Dendritic cell treated with granulocyte-macrophage colony-stimulating factor and Interleukin-4, amounts not matched to agents 40 ng/mL and 50 ng/mL, for 4 days (primary cell): ENCODE data around the gene SNW1.

Experiments used
- H3K27ac Mint-ChIP-seq: one replicate; pipeline ENCODE4 v1.8.0; 2022; ENCODE audit warnings: mild to moderate bottlenecking, mixed read lengths
- H3K27me3 Mint-ChIP-seq: one replicate; pipeline ENCODE4 v1.8.0; 2022; ENCODE audit warnings: mild to moderate bottlenecking, mixed read lengths
- H3K36me3 Mint-ChIP-seq: one replicate; pipeline ENCODE4 v1.8.0; 2022; ENCODE audit warnings: low read depth, mixed read lengths
- H3K4me1 Mint-ChIP-seq: one replicate; pipeline ENCODE4 v1.8.0; 2022; ENCODE audit warnings: low read depth, mixed read lengths
- H3K4me3 Mint-ChIP-seq: one replicate; pipeline ENCODE4 v1.8.0; 2022; ENCODE audit warnings: mild to moderate bottlenecking, moderate library complexity, mixed read lengths
- H3K9me3 Mint-ChIP-seq: one replicate; pipeline ENCODE4 v1.8.0; 2022; ENCODE audit warnings: mixed read lengths
- intact Hi-C: fragments of 100-400 bp; cut with micrococcal nuclease; formaldehyde crosslinking; loops from one replicate; pipeline ENCODE4 v1.15.0; 2022

SNW1 gene

DNA sequence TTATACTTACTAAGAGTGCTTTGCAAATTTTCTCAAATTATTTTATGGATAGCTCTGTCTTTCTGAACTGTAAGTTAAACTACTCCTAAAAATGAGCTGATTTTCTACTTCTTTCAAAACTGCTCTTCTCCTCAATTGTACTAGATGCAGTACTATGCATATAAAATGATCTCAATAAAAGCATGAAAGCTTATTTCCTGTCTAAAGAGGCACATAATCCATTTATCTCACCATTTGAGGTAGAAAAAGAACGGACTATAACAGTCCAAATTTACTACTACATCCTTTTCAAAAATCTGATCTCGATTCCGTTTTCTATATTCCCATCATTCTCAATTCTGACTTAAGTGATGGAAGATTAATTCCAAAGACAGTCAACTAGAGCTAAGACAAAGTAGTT is 38.7 kb downstream of the SNW1 start:
- intact Hi-C loops: no loop called here
- Mint-ChIP-seq H3K27me3 (no peaks in the 10 kb centered on the region), H3K9me3 (no peaks in the 10 kb centered on the region), H3K27ac (no peak overlapping the region), H3K4me3 (no peak overlapping the region), H3K4me1 (no peaks in the 10 kb centered on the region), H3K36me3 (peaks cover 98% of the 10 kb centered on the region)

- Mint-ChIP-seq H3K27me3 (no peaks in the 10 kb centered on the region), H3K9me3 (no peaks in the 10 kb centered on the region), H3K27ac (no peak overlapping the region), H3K36me3 (peaks cover 98% of the 10 kb centered on the region), H3K4me1 (no peaks in the 10 kb centered on the region), H3K4me3 (no peak overlapping the region)
- intact Hi-C loops: no loop called here
Observed at GRCh38 chr14:77721437-77721836, 39.5 kb downstream of the SNW1 start.

- Mint-ChIP-seq H3K9me3 (no peaks in the 10 kb centered on the region), H3K4me3 (no peak overlapping the region), H3K27ac (no peak overlapping the region), H3K36me3 (peaks cover 99% of the 10 kb centered on the region), H3K27me3 (no peaks in the 10 kb centered on the region), H3K4me1 (peaks cover 6% of the 10 kb centered on the region)
- intact Hi-C loops: no loop called here
Observed at GRCh38 chr14:77717608-77718305, 43.2 kb downstream of the SNW1 start.

DNA sequence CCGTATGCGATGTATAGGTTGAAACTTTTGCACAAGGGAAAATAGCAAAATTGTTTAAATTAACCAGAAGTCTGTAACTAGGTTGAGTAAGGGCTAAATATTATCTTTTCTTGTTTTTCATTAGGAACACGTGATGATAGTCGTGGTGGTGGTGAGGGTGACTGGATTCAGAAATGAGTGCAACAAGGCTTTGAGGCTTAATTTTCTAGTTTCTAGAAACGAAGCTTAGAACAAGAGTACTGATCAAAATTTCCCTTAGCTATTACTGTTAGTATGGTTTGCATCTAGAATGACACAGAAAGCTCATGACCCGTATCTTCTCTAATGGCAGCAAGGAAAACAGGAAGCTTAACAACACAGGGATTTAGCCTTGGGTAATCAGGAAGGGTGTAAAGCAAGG is 46.0 kb downstream of the SNW1 start:
- Mint-ChIP-seq H3K27ac (no peak overlapping the region), H3K4me1 (peaks cover 13% of the 10 kb centered on the region), H3K36me3 (peaks cover 97% of the 10 kb centered on the region), H3K27me3 (no peaks in the 10 kb centered on the region), H3K9me3 (no peaks in the 10 kb centered on the region), H3K4me3 (no peak overlapping the region)
- intact Hi-C loops: no loop called here

GRCh38 chr14:77710364-77710763 is 50.6 kb downstream of the SNW1 start:
- Mint-ChIP-seq H3K27me3 (no peaks in the 10 kb centered on the region), H3K4me3 (no peak overlapping the region), H3K9me3 (no peaks in the 10 kb centered on the region), H3K27ac (no peak overlapping the region), H3K36me3 (peaks cover 72% of the 10 kb centered on the region), H3K4me1 (peaks cover 35% of the 10 kb centered on the region)
- intact Hi-C loops: no loop called here

DNA sequence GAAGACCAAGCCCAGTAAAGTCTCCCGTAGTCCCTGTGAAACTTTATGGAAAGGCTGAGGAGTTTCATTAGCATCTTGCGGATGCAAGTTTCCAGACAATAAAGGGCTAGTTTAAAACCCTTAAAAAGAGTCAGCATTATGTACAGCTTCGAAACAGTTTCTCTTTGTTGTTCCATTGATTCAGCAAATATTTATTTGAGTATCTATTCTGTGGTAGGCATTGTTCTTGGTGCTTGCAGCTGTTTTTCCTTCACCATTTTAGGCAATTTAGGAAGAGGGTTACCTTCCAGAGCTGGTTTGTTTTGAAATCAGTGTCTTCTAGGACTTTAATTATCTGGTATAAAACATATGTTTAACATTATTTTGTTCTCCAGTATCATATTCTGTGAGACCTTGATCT is 51.5 kb downstream of the SNW1 start:
- H3K9me3 Mint-ChIP-seq: no peaks in the 10 kb centered on the region
- no peaks in the 10 kb centered on the region for H3K27me3 Mint-ChIP-seq
- no peak overlapping the region for H3K4me3 Mint-ChIP-seq
- H3K36me3 Mint-ChIP-seq: peaks cover 71% of the 10 kb centered on the region
- no peak overlapping the region for H3K27ac Mint-ChIP-seq
- intact Hi-C loops: loop anchor here (2.0 to 5.0 kb wide), 2 partner anchors 51 to 93 kb away; partner anchors contain the start of genes ADCK1 and SNW1
- peaks cover 29% of the 10 kb centered on the region for H3K4me1 Mint-ChIP-seq

- H3K4me3 Mint-ChIP-seq: peak overlapping the region; percentile 82
- intact Hi-C loops: loop anchor here (1.0 to 5.0 kb wide), 3 partner anchors 52 to 251 kb away; partner anchors contain the start of genes ADCK1, SNW1 and VIPAS39
- H3K9me3 Mint-ChIP-seq: no peaks in the 10 kb centered on the region
- H3K27ac Mint-ChIP-seq: peak overlapping the region; percentile 80
- peaks cover 71% of the 10 kb centered on the region for H3K36me3 Mint-ChIP-seq
- no peaks in the 10 kb centered on the region for H3K27me3 Mint-ChIP-seq
- H3K4me1 Mint-ChIP-seq: peaks cover 29% of the 10 kb centered on the region
Observed at GRCh38 chr14:77708749-77709148, 52.2 kb downstream of the SNW1 start.

- H3K36me3 Mint-ChIP-seq: peaks cover 72% of the 10 kb centered on the region
- H3K9me3 Mint-ChIP-seq: no peaks in the 10 kb centered on the region
- intact Hi-C loops: loop anchor here (1.0 to 5.0 kb wide), 3 partner anchors 53 to 251 kb away; partner anchors contain the start of genes ADCK1, SNW1 and VIPAS39
- H3K4me3 Mint-ChIP-seq: peak within 1 kb of the TSS; percentile 82
- H3K4me1 Mint-ChIP-seq: peaks cover 29% of the 10 kb centered on the region
- no peaks in the 10 kb centered on the region for H3K27me3 Mint-ChIP-seq
- H3K27ac Mint-ChIP-seq: peak within 1 kb of the TSS; percentile 80
Observed at GRCh38 chr14:77707724-77708408, 53.1 kb downstream of the SNW1 start, which contains the start of the genes ALKBH1 and SLIRP. Gene ALKBH1 (minus strand): TSS chr14:77708023. CDS start chr14:77708004, 19 bp downstream. Gene SLIRP (plus strand): TSS chr14:77708103. CDS start chr14:77708112, 9 bp downstream.

DNA sequence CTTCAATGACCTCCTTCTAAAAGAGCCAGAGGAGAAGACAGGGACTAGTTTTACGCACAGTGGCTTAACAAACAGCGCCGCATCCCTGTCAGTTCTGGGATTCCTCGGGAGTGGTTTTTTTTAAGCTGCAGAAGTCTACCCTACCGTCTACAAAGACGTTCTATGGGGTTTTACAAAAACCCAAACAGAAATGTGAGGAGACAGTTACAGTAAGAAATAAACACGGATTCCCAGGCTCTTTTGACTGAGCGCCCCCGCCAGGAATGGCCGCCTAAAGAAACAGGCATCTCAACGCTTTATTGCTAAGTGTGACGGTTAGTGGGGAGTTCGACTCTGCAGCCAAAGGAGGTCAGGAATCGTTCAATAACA is 53.6 kb downstream of the SNW1 start:
- peak overlapping the region; percentile 80 for H3K27ac Mint-ChIP-seq
- peaks cover 72% of the 10 kb centered on the region for H3K36me3 Mint-ChIP-seq

GRCh38 chr14:77691259-77691658 is 69.7 kb downstream of the SNW1 start:
- Mint-ChIP-seq H3K27me3 (no peaks in the 10 kb centered on the region), H3K9me3 (no peaks in the 10 kb centered on the region), H3K36me3 (peaks cover 88% of the 10 kb centered on the region), H3K4me3 (no peak overlapping the region), H3K27ac (no peak overlapping the region), H3K4me1 (peaks cover 5% of the 10 kb centered on the region)
- intact Hi-C loops: no loop called here

More for the DNA sequence above, 53.6 kb downstream of the SNW1 start:
- peaks cover 29% of the 10 kb centered on the region for H3K4me1 Mint-ChIP-seq
- no peaks in the 10 kb centered on the region for H3K27me3 Mint-ChIP-seq
- intact Hi-C loops: loop anchor here (5.0 kb wide), 1 partner anchor 95 kb away; the partner anchor contains the start of gene ADCK1
- H3K9me3 Mint-ChIP-seq: no peaks in the 10 kb centered on the region
- H3K4me3 Mint-ChIP-seq: peak overlapping the region; percentile 82

- H3K4me3 Mint-ChIP-seq: no peak overlapping the region
Observed at GRCh38 chr14:77682158-77682553, 78.8 kb downstream of the SNW1 start.

DNA sequence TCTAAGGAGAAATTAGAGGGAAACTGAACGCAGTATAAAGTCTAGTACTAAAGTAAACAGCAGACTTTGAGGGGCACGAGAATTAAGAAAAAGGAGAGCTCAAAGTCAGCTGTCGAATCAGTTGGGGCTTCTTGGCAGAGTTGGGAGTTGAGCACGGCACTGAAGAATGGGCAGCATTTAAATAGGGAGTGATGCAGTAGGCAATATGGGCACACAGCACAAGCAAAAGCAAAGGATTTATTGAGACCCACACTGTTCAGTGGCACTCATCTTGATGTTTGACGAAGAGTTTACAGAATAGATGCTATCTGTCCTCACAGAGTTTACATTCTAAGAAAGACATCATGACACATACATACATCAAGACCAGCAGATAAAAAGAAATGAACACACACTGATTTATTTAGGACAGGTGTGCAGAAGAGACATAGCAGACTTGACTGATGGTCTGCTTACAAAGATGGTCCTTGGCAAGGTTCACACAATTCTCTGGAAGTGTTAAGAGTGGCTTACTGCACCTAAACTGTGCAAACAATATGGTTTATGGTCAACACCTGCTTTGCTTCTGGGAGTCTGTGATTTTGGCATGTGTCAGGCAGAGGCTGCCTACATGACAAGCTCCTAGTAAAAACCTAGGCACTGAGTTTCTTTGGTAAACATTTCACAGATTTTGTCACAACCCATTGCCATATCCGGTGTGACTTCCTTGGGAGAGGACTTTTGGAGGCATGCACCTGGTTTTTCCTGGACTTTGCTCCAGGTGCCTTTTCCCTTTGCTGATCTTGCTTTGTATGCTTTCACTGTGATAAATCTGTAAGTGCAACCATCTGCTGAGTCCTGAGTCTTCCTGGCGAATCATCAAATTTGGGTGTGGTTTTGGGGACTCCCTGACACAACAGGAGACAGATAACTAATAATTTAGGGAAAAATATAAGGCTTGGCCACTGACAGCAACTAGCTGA is 79.5 kb downstream of the SNW1 start:
- Mint-ChIP-seq H3K4me3 (no peak overlapping the region), H3K27ac (no peak overlapping the region), H3K4me1 (no peaks in the 10 kb centered on the region), H3K36me3 (peaks cover 75% of the 10 kb centered on the region), H3K27me3 (no peaks in the 10 kb centered on the region), H3K9me3 (no peaks in the 10 kb centered on the region)
- intact Hi-C loops: no loop called here

More at GRCh38 chr14:77682158-77682553, 78.8 kb downstream of the SNW1 start:
- intact Hi-C loops: no loop called here
- Mint-ChIP-seq H3K36me3 (peaks cover 79% of the 10 kb centered on the region), H3K27ac (no peak overlapping the region), H3K4me1 (no peaks in the 10 kb centered on the region), H3K27me3 (no peaks in the 10 kb centered on the region), H3K9me3 (no peaks in the 10 kb centered on the region)

GRCh38 chr14:77674931-77675330 is 86.0 kb downstream of the SNW1 start:
- no peaks in the 10 kb centered on the region for H3K9me3 Mint-ChIP-seq
- peaks cover 74% of the 10 kb centered on the region for H3K36me3 Mint-ChIP-seq
- intact Hi-C loops: no loop called here
- no peaks in the 10 kb centered on the region for H3K27me3 Mint-ChIP-seq
- no peak overlapping the region for H3K4me3 Mint-ChIP-seq
- peak overlapping the region; percentile 13 for H3K27ac Mint-ChIP-seq
- no peaks in the 10 kb centered on the region for H3K4me1 Mint-ChIP-seq
